NCI-H1048 (cell line): ENCODE measurements around the gene TTL.
"Not testable (repeated sequence)": the region's sequence is repeated elsewhere in the genome, so short reads cannot be mapped to it uniquely, and the experiment has no call there.

Experiments used
- DNase-seq: peaks from one replicate; lab custom pipeline; 2025; lab: John Stamatoyannopoulos, UW

TTL gene

DNA sequence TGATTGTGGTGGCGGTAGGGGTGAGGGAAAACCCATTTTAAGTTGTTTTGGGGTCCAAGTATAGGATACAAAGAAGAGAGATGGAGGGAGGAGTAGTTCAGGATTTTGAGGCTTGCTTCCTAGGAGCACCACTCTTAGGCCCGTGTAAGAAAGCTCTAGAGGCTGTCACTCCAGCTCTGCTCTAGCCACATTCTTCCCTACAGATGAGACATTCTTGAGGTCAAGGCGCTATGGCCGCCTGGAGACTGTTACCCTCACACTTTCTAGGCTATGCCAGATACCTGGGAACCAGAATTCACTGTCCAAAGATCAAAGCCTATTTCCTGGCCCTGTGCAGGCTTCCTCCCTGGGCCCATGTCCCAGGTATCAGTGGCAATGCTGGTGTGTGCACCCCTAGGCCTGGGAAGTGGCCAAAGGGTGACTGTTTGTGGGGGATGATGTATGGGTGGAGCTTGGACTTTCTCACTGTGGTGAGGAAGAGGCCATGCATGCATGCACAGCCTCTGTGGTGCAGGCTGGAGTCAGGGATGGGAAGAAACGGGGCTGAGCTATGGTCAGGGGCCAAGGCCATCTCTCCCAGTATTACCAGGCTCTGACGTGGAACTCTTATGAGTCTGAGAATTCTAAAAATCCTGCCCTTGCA is 7.0 kb upstream of the TTL start:
- no peak for DNase-seq

DNA sequence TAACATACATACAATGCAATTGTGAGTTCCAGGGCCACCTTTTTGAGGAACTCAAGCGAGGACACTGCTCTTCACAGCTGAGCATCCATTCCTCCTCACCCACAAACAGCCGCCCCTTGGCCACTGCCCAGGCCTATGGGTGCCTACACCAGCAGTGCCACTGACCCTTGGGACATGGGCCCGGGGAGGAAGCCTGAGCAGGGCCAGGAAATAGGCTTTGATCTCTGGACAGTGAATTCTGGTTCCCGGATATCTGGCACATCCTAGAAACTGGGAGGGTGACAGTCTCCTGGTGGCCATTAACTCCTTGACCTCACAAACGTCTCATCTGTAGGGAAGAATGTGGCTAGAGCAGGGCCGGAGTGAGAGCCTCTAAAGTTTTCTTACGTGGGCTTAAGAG is 5.5 kb upstream of the TTL start:
- no peak for DNase-seq

DNA sequence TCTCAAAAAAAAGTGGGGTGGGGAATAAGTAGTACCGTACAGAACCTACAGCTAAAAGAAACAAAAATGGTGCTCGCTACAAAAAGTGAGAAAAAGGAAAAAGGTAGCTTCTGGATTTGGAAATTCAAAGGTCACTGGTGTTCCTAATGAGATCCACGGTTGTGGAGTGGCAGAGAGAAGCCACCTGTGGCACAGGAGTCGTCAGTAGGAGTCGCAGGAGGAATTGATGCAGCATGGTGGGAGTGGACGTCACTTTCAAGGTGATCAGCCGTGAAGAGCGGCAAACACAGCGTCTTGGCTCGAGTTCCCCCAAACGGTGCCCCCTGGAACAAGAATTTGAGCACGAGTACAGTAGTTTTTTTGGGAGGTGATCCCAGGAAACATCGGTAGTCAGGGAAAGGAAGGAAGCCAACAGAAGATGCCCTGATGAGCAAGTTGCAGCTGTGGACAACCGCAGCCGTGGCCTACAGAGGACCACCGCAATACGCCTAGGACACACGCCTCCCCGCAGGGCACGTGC is 1.4 kb upstream of the TTL start:
- DNase-seq: no peak

DNA sequence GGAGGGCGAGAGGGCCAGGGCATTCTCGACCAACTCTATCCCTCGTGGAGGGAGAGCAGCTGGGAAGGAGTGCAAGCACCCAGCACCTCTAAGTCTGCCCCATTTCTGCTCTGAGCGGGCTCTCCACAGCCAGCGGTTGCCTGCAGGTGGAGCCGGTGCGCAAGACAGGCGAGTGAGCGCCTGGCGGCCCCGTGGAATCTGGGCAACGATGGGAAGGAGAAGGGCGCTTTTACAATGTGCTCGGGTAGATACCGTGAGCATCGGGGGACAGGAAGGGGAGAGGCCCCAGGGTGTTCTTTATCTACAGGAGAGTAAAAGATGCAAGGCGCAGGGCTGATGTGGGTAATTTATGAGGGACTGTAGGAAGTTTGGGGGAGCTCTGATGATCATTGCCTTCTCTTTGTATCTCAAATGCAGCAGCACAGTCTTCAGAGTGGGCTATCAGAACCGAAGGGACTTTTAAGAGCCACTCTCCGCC is 867 bp upstream of the TTL start:
- peak; percentile 62 for DNase-seq

DNA sequence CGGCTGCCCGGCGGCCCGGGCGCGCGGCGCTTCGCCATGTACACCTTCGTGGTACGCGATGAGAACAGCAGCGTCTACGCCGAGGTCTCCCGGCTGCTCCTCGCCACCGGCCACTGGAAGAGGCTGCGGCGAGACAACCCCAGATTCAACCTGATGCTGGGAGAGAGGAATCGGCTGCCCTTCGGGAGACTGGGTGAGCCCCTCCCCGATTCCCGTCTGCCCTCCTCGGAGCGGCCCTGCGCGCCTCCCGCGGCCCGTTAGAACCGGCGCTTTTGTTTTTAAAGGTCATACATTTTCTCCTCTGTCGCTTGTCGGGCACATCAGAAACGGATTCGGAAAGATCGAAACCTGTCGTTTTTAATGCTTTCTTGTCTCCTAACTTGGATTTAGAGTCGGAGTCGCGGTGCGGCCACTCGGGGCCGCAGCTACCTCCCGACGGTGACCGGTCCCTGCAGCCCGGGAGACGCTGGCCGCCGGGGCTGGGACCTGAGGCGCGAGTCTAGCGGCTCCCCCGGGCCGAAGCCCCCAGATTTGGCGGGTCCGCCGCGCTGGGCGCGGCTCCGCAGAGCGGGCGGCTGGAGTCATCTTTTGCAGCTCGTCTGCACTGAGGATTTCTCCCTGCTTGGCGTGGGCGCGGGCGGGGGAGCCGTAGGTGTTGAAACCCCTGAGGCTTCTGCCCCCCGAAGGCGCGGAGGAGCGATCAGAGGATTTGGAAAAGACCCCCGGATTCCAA is 519 bp downstream of the TTL start:
- DNase-seq: no peak

DNA sequence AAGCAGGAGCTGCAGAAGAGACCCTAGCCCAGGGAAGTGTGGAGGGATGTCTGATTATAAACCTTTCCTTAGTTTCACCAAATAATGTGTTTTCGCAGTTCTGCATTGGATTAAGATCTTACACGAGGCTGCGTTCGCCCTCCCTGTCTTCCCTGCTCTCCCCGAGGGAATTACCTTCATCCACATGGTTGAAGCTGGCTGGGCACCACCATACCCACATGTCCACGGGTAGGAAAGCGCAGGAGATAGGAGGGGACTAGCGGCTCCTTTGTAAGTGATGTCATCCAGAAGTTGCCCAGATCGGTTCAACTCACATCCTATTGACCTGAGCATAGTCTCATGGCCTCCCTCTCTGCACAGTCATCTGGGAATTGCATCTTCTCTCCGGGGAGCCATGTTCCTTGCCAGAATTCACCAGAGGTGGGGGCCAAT is 1.1 kb downstream of the TTL start:
- no peak for DNase-seq

DNA sequence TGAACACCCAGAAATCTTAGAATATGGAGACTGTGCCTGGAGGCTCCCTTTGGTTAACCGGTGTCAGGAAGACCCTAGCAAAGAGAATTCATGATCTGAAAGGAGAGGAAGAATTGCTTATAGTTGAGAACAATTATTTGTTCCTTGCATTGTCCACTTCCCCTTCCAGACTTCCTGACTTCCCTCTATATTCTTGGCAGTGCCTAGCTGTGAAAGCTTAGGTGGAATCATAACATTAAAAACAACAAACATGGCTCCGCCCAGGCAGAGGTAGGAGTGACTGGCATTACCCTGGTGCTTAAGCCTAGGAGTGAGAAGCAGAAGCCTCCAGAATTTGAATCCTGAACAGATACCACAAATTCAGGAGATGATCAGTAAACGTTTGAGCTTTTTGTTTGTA is 1.9 kb downstream of the TTL start:
- DNase-seq: no peak

DNA sequence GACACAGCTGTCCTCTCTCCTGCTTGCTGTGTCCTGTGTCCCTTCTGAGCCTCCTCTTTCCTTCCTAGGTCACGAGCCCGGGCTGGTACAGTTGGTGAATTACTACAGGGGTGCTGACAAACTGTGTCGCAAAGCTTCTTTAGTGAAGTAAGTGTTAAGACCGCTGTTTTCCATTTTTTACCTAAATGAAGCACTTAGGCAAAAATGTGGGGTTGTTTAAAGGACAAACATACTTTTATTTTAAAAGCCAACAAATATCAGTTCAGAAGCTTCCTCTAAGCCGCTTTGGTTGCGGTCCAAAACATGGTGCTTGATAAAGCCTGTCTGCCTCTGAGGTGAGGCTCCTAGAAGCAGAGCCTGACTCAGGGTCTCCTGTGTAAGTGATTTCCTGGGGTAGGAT is 3.9 kb downstream of the TTL start:
- no peak for DNase-seq

DNA sequence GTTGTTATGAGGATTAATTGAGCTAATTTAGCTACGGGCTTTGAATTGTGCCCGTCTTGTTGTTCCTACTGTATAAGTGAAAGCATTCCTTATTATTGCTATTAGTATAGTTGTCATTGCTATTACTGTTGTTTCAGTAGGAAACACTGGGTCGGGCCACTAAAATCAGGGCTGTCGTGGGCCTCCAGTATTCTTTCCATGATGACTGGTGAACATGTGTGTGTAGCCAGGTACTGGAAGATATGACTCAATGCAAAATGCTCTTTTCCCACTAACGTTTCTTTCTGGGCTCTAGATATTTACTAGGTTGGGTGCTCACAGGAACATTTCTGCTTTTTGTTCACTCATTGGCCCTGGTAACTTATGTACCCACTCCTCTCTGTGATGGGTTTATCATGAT is 4.9 kb downstream of the TTL start:
- no peak for DNase-seq

DNA sequence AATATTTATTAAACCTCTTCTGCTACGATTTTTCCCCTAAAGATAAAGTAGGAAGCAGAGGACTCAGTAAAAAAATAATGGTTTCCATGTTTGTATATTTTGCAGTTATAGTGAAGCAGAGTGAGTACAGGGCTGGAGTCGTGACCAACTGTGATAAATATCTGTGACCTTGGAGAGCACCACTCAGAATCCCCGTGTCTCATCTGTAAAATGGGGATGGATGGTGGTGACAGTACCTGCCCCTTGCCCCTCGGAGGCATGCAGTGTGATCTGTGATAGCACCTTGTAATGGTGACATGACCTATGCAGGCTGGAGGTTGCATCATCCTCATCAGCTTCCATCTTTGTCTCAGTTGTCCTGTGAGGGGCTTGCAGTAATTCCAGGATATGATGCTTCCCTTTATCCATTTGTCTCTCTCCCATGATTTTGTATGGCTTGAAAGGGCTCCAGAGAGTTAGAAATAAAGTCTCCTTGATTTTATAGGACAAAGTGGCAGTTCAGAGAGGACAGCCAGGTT is 5.5 kb downstream of the TTL start:
- DNase-seq: no peak

DNA sequence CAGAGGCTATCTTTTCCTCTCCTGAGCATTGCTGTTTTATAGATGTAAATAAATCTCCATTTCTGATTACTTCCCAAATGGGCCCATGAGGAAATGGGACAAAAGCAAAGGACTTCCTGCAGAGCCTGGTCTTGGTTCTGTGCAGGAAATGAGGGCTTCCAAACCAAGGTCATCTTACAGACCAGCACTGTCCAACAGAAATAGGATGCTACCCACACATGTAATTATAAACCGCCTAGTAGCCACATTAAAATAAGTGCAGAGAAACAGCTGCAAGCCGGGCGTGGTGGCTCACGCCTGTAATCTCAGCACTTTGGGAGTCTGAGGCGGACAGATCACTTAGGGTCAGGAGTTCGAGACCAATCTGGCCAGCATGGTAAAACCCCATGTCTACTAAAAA is 6.2 kb downstream of the TTL start:
- DNase-seq: no peak

DNA sequence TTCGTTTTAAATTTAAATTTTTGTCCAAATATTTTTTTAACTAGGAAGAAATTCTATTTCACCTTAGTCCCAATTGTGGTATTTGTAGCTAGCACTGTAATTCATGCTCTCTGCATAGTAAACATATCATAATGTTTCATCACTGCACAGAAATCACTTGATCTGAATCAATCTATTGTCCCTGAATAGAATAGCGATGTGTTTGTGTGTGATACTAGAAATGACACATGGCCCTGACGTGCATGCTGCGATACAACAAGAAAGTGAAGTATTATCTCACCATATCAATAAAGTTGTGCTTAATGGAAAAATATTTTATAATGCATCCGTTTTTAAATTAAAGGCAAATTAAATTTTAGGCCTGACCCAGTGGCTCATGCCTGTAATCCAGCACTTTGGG is 10.0 kb downstream of the TTL start:
- no peak for DNase-seq

DNA sequence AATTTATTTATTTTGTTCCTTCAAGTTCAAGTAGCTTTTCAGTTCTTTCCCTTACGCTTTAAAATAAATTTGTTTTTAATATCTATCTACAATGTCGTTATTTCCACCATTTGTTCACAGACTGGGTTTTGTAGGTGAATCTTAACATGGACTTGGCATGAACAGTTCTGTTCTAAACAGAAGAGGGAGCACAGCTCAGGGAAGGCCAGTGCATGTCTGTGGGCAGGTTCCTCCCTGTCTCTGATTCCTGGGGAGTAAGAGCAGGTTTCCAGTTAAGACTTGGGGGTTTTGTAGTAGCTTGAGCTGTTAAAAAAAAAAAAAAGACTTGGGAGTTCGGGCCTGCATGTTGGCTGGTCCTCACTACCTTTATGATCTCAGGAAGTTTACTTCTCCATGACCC is 11.1 kb downstream of the TTL start:
- no peak for DNase-seq

DNA sequence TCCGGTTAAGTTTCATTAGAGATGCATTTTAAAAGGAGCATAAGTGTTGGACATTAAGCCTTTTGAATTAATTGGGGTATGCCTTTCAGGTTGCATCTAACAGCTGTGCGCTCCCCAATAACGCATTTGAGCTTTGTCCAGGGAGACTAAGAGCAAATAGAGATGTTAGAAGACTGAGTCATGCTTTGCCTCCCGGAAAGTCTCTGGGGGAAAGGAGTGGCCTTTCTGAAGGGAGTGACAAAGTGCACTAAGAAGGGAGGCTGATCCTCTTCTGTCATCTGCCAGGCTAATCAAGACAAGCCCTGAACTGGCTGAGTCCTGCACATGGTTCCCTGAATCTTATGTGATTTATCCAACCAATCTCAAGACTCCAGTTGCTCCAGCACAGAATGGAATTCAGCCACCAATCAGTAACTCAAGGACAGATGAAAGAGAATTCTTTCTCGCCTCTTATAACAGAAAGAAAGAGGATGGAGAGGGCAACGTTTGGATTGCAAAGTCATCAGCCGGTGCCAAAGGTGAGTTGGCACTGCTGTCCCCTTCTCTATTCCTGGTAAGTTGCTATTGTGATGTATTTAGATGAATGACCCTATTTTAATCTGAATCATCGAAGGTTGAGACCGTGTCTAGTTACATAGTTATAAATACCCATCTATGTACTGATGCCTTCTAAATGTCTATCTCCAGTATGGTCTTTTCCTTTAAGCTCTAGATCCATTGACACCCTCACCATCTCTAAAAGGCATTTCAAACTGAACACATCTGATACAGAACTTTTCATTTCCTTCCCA is 12.1 kb downstream of the TTL start:
- DNase-seq: no peak

DNA sequence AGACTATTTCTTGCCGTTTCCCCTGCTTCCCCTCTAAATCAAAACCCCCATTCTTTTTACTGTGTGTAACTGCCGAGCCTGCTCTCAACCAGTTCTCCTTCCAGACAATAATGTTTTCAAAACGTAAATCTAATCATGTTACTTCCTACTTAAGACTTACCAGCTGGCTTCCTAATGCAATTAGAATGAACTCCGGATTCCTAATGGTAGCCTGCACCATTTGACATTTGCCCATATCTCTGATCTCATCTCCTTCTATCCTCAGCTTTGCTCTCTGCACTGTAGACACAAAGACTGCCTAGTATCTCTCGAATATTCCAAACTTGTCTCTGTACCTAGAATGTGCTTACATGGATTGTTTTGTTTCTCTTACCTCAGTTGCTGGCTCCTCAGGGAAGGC is 12.9 kb downstream of the TTL start:
- no peak for DNase-seq

DNA sequence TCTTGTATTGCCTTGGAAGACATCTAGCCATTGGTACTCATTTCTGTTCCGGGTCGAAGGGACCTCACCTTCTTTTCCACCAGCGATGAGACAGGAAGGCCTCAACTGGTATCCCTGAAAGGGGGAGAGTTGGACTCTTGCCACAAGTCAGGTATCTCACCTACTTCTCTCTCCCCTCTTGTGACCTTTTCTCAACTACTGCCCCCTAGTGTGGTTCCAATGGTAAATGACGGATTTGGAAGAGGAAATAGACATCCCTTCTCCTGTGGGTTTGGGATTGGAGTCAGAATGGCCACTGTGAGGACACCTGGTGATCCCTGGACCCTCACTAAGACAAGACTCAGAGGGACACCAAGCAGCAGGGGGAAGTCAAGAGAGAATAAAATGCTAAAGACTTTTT is 13.9 kb downstream of the TTL start:
- not testable (repeated sequence) for DNase-seq

DNA sequence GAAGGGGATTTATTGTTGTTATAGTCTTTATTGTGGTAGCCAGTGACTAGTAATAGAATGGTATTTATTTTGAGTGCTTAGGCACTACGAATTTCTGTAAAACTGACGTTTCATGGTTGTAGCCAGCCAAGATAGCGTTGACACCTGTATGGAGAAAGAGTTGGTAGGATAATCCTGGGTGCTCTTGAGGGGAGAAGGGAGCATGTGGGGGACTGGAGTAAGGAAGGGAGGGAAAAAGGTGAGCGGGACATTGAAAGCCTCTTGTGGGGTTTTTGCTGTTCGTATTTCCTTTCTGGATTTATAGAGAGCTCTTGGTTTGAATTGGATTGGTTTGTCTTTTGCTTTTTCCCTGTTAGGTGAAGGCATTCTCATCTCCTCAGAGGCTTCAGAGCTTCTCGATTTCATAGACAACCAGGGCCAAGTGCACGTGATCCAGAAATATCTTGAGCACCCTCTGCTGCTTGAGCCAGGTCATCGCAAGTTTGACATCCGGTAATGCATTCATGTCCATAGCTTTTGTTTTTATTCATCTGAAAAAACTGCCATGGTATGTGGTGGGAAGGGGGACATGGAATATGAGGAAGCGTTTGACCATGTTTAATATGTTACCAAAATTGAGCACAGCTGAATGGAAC is 19.0 kb downstream of the TTL start:
- DNase-seq: not testable (repeated sequence)

DNA sequence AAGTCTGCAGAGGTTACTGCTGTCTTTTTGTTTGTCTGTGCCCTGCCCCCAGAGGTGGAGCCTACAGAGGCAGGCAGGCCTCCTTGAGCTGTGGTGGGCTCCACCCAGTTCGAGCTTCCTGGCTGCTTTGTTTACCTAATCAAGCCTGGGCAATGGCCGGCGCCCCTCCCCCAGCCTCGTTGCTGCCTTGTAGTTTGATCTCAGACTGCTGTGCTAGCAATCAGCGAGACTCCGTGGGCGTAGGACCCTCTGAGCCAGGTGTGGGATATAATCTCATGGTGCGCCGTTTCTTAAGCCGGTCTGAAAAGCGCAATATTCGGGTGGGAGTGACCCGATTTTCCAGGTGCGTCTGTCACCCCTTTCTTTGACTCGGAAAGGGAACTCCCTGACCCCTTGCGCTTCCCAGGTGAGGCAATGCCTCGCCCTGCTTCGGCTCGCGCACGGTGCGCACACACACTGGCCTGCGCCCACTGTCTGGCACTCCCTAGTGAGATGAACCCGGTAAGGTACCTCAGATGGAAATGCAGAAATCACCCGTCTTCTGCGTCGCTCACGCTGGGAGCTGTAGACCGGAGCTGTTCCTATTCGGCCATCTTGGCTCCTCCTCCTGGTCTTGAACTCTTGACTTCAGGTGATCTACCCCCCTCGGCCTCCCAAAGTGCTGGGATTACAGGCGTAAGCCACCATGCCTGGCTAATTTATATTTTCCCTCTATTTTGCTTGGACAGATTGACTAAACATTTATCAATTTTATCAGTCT is 27.5 kb downstream of the TTL start:
- not testable (repeated sequence) for DNase-seq

DNA sequence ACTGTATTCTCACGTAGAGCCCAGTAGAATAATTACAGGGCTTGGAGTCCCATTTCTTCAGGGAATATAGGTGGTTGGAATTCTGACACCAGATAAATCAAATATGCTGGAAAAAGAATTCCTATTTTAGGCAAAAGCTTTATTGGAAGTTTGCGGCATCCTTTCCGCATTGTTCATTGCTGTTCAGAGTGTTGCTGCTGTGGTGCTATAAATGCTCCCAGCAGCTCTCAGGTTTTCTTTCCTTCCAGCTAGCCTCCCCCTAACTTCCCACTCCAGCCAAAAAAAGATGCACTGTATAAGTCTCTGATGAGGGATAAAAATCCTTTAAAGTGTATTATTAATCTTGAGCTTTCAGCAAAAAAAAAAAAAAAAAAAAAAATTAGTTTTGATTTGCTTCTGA is 34.8 kb downstream of the TTL start:
- no peak for DNase-seq

DNA sequence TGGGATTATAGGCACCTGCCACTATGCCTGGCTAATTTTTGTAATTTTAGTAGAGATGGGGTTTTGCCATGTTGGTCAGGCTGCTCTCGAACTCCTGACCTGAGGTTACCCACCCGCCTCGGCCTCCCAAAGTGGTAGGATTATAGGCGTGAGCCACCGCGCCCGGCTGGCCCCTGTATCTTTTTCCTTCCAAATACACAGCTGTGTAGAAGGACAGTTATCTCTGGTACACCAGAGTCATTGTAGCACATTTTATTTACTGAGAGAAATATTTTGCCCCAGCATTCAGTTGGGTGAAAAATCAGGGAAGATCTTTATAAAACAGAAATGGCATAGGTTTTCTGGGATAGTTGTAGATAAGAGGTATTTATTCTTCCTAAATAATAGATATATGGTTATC is 36.9 kb downstream of the TTL start:
- no peak for DNase-seq

DNA sequence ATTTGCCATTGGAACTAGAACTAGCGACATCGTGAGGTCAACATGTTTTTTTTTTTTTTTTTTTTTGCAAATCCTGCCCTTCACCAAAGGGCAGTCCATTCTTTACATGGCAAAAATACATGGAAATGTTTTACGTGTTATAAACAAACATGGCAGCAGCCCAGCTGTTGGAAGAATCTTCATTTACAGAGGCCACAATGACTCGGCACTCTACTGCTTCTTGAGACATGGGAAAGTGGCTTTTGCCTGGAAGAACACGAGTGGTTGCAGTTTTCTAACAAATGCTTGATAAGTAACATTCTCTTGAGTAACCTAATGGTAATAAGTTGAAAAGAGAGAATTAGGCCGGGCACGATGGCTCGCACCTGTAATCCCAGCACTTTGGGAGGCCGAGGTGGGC is 37.5 kb downstream of the TTL start:
- DNase-seq: no peak
